Upper lobe of left lung (tissue), 4 donors: ENCODE data around the gene AKT2.

Source experiments
- EP300 ChIP-seq, 4 donors: sonication (generic); formaldehyde crosslinking; IDR thresholded peaks; one replicate each; pipeline ENCODE4 v1.5.1; 2017; ENCODE audit warnings: antibody characterized with exemption in 4 of 4, control low read depth in 2 of 4
- POLR2A ChIP-seq, 4 donors: fragments of 450-650 bp; IDR thresholded peaks; one replicate each; pipeline ENCODE4 v1.5.1; 2016 to 2017; ENCODE audit warnings: antibody characterized with exemption in 4 of 4, mild to moderate bottlenecking in 2 of 4
- TF ChIP-seq, protein P1 (sequence below), 6 experiments: fragments of 450-650 bp in 4 of 6; fragments of 200-600 bp in 2 of 6; sonication (generic) in 2 of 6; IDR thresholded peaks; one replicate each; pipeline ENCODE4 v1.5.1; 2016 to 2019; ENCODE audit warnings: antibody characterized with exemption in 6 of 6

DNA sequence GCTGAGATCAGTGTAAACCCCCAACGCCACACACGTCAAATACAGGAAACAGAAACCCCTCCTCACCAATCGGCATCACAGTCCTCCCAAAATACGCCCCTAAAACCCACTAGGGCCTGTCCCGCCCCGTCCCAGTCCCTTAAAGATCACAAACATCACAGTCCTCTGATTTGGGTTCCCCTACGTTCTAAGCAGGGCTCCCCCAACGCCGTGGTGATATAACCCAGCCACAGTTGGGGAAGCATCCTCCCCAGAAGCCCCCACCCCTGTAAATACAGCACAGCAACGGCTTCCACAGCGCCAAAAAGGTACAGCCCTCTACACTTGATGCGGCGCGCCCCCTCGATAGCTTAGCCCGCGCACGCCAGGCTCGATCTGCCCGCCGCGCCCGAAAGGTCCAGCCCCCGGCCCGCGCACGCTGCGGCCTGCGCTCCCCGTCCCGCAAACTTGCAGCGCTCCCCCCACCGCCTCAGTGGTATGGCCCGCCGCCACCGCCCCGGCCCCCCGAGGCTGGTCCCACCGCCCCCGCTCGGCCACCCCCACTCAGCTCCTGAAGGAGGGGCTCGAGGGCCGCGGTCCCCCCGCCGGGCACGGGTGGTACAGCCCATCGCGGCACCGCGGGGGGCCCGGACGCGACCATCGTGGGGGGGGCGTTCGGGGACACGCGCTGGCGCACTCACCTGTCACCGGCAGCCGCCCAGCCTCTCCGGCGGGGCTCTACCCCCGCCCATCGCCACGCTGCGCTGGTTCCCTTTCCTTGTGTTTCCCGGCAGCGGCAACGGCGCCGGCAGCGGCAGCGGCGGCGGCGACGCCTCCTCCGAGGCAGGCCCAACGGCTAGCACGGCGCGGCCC, at the start of gene AKT2:
- no peak for TF ChIP-seq EP300 (IDR thresholded peaks at IDR 0.05)
- TF ChIP-seq, protein P1, sequence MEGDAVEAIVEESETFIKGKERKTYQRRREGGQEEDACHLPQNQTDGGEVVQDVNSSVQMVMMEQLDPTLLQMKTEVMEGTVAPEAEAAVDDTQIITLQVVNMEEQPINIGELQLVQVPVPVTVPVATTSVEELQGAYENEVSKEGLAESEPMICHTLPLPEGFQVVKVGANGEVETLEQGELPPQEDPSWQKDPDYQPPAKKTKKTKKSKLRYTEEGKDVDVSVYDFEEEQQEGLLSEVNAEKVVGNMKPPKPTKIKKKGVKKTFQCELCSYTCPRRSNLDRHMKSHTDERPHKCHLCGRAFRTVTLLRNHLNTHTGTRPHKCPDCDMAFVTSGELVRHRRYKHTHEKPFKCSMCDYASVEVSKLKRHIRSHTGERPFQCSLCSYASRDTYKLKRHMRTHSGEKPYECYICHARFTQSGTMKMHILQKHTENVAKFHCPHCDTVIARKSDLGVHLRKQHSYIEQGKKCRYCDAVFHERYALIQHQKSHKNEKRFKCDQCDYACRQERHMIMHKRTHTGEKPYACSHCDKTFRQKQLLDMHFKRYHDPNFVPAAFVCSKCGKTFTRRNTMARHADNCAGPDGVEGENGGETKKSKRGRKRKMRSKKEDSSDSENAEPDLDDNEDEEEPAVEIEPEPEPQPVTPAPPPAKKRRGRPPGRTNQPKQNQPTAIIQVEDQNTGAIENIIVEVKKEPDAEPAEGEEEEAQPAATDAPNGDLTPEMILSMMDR (IDR thresholded peaks at IDR 0.05), result peak in 1 of 6 experiments; percentile 20
- TF ChIP-seq POLR2A (IDR thresholded peaks at IDR 0.05), result peak in 1 of 4 donors; percentile 20
